Activated CD4-positive, alpha-beta T cell treated with anti-CD3 and anti-CD28 coated beads, Interleukin-10, Interleukin-2, amounts not matched to agents 100 ng/mL and 50 ng/mL, durations not matched to agents 16 hours and 8 hours (primary cell): ENCODE data around the gene KCNT2.
"Not testable (repeated sequence)": the region's sequence is repeated elsewhere in the genome, so short reads cannot be mapped to it uniquely, and the experiment has no call there.

Experiments used
- DNase-seq: peaks from one replicate; pipeline ENCODE4 v3.0.0-alpha.2; 2020

The KCNT2 gene

GRCh38 chr1:196608390-196609369, at the start of gene KCNT2:
Gene KCNT2, minus strand, starts transcription at chr1:196608440. Its CDS starts 131 bp downstream, at chr1:196608309.
- peak; percentile 0 for DNase-seq

- no peak for DNase-seq
Observed at GRCh38 chr1:196655494-196655893, 47.3 kb upstream of the KCNT2 start.

GRCh38 chr1:196655071-196655470, 46.8 kb upstream of the KCNT2 start:
- DNase-seq: no peak

- DNase-seq: no peak
Observed at GRCh38 chr1:196654271-196654670, 46.0 kb upstream of the KCNT2 start.

GRCh38 chr1:196651637-196652215, 43.5 kb upstream of the KCNT2 start, which contains the start of gene CFH:
Gene CFH, plus strand, starts transcription at chr1:196652043. Its CDS starts 75 bp downstream, at chr1:196652118.
- DNase-seq: peak; percentile 31

GRCh38 chr1:196651079-196651478, 42.8 kb upstream of the KCNT2 start:
- DNase-seq: no peak

GRCh38 chr1:196650403-196650802, 42.2 kb upstream of the KCNT2 start:
- DNase-seq: no peak

- DNase-seq: no peak
Observed at GRCh38 chr1:196649990-196650389, 41.8 kb upstream of the KCNT2 start.

GRCh38 chr1:196640976-196641375, 32.7 kb upstream of the KCNT2 start:
- DNase-seq: no peak

GRCh38 chr1:196639291-196639690, 31.1 kb upstream of the KCNT2 start:
- not testable (repeated sequence) for DNase-seq

GRCh38 chr1:196638466-196638865, 30.2 kb upstream of the KCNT2 start:
- DNase-seq: no peak

- DNase-seq: no peak
Observed at GRCh38 chr1:196637606-196638005, 29.4 kb upstream of the KCNT2 start.

GRCh38 chr1:196628838-196629237, 20.6 kb upstream of the KCNT2 start:
- no peak for DNase-seq

GRCh38 chr1:196623079-196623478, 14.8 kb upstream of the KCNT2 start:
- no peak for DNase-seq

- DNase-seq: no peak
Observed at GRCh38 chr1:196619721-196620120, 11.5 kb upstream of the KCNT2 start.

GRCh38 chr1:196611873-196612272, 3.6 kb upstream of the KCNT2 start:
- DNase-seq: no peak

GRCh38 chr1:196609370-196609737, 1.1 kb upstream of the KCNT2 start:
- no peak for DNase-seq

- no peak for DNase-seq
Observed at GRCh38 chr1:196607981-196608380, 259 bp downstream of the KCNT2 start.

GRCh38 chr1:196603651-196604050, 4.6 kb downstream of the KCNT2 start:
- DNase-seq: no peak

- no peak for DNase-seq
Observed at GRCh38 chr1:196598942-196599748, 9.1 kb downstream of the KCNT2 start.

GRCh38 chr1:196594700-196595099, 13.5 kb downstream of the KCNT2 start:
- no peak for DNase-seq

- no peak for DNase-seq
Observed at GRCh38 chr1:196593955-196594354, 14.3 kb downstream of the KCNT2 start.

GRCh38 chr1:196590959-196591358, 17.3 kb downstream of the KCNT2 start:
- DNase-seq: no peak
